Lower leg skin (tissue), 4 donors: Measurements from ENCODE around the gene KCNJ14. TPM values are rescaled to one million over a fixed set of nuclear protein-coding genes. Genes with fewer than 3 reads are reported as not detected.

Source experiments
- DNase-seq, 2 donors: peaks; one replicate each; pipeline ENCODE4 v3.0.0-alpha.2; 2019; ENCODE audit warnings: low spot score in 2 of 2
- H3K4me3 ChIP-seq: fragments of 200-600 bp; sonication (generic); 2 replicates; pipeline ENCODE4 v1.5.1; 2017; ENCODE audit warnings: mild to moderate bottlenecking, low read depth; ENCODE audit not compliant: poor library complexity, severe bottlenecking
- POLR2A ChIP-seq, 2 donors: fragments of 450-650 bp; IDR thresholded peaks; one replicate each; pipeline ENCODE4 v1.6.1; 2016 to 2017; ENCODE audit warnings: antibody characterized with exemption in 2 of 2, mild to moderate bottlenecking in 1 of 2, moderate library complexity in 1 of 2
- WGBS, 2 donors: methylation state at CpG; one replicate each; pipeline ENCODE4 v1.1.5; 2018; 5-methylcytosine and 5-hydroxymethylcytosine counted together
- intact Hi-C: fragments of 100-400 bp; cut with DNase I; formaldehyde crosslinking; loops from one replicate; pipeline ENCODE4 v1.15.0; 2023; ENCODE audit warnings: low total_unique reads
- total RNA-seq, 4 donors: library from RNA; depleted of rRNA; stranded (reverse); fragments of >200 nt; gene quantifications; one replicate each; pipeline ENCODE4 v1.1.0, GENCODE V29; 2016
- TF ChIP-seq, protein P1 (sequence below), 3 donors: fragments of 450-650 bp; IDR thresholded peaks; one replicate each; pipeline ENCODE4 v1.5.1; 2016; ENCODE audit warnings: antibody characterized with exemption in 3 of 3, mild to moderate bottlenecking in 3 of 3, moderate library complexity in 2 of 3

The KCNJ14 gene
- total RNA-seq, 4 donors from 2014 or later: 0.86 to 4.7 (median 1.4) TPM

GRCh38 chr19:48468772-48469288 is 13.5 kb downstream of the KCNJ14 start:
- DNase-seq: peak; percentile 100
- WGBS, 2 donors: 0% methylated on average over 34 to 36 of the region's 36 CpGs
- intact Hi-C loops: loop anchor here (5.0 kb wide), 1 partner anchor 833 kb away; no protein-coding TSS in a partner anchor

GRCh38 chr19:48469289-48469881 is 14.0 kb downstream of the KCNJ14 start, which contains the start of gene CYTH2:
CYTH2 (plus strand) TSS chr19:48469369; CDS start chr19:48469508, 139 bp downstream.
- peak within 1 kb of the TSS; percentile 88 for H3K4me3 ChIP-seq
- intact Hi-C loops: loop anchor here (5.0 kb wide), 1 partner anchor 833 kb away; no protein-coding TSS in a partner anchor
- DNase-seq: peak; percentile 81 to 98
- 0% methylated on average over 8 to 48 of the region's 66 CpGs for WGBS, 2 donors
- peak in 1 of 2 donors; percentile 49 for TF ChIP-seq POLR2A (IDR thresholded peaks at IDR 0.05)
- TF ChIP-seq, protein P1, sequence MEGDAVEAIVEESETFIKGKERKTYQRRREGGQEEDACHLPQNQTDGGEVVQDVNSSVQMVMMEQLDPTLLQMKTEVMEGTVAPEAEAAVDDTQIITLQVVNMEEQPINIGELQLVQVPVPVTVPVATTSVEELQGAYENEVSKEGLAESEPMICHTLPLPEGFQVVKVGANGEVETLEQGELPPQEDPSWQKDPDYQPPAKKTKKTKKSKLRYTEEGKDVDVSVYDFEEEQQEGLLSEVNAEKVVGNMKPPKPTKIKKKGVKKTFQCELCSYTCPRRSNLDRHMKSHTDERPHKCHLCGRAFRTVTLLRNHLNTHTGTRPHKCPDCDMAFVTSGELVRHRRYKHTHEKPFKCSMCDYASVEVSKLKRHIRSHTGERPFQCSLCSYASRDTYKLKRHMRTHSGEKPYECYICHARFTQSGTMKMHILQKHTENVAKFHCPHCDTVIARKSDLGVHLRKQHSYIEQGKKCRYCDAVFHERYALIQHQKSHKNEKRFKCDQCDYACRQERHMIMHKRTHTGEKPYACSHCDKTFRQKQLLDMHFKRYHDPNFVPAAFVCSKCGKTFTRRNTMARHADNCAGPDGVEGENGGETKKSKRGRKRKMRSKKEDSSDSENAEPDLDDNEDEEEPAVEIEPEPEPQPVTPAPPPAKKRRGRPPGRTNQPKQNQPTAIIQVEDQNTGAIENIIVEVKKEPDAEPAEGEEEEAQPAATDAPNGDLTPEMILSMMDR (IDR thresholded peaks at IDR 0.05): no peak

More at GRCh38 chr19:48468772-48469288, 13.5 kb downstream of the KCNJ14 start:
- TF ChIP-seq, protein P1 (IDR thresholded peaks at IDR 0.05): no peak
- TF ChIP-seq POLR2A (IDR thresholded peaks at IDR 0.05): no peak
- peak overlapping the region; percentile 88 for H3K4me3 ChIP-seq

- H3K4me3 ChIP-seq: peak overlapping the region; percentile 88
- no peak for DNase-seq
- WGBS, 2 donors: 53 to 54% methylated on average over 20 of the region's 20 CpGs
- intact Hi-C loops: loop anchor here (5.0 kb wide), 1 partner anchor 832 kb away; no protein-coding TSS in a partner anchor
- TF ChIP-seq, protein P1 (IDR thresholded peaks at IDR 0.05): no peak
- TF ChIP-seq POLR2A (IDR thresholded peaks at IDR 0.05): no peak
Observed at GRCh38 chr19:48469934-48470680, 14.7 kb downstream of the KCNJ14 start.

DNA sequence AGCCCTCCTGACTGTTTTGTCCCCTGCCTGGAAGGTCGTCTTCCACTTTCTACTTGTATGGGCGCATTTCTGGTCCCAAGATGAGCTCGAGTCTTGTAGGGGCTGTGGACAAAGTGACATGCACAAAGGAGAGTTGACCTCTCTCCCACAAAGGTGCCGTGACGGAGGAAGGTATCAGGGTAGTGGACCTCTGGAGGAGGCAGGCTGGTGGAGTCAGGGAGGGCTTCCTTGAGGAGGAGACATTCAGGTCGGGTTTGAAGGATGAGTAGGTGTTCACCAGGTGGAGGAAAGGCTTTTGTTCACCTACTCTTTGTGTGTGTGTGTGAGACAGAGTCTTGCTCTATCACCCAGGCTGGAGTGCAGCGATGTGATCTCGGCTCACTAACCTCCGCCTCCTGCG is 15.5 kb downstream of the KCNJ14 start:
- WGBS, 2 donors: 89 to 91% methylated on average over 9 to 10 of the region's 10 CpGs
- DNase-seq: no peak
- intact Hi-C loops: no loop called here
- H3K4me3 ChIP-seq: no peak overlapping the region
- no peak for TF ChIP-seq POLR2A (IDR thresholded peaks at IDR 0.05)
- TF ChIP-seq, protein P1 (IDR thresholded peaks at IDR 0.05): no peak

DNA sequence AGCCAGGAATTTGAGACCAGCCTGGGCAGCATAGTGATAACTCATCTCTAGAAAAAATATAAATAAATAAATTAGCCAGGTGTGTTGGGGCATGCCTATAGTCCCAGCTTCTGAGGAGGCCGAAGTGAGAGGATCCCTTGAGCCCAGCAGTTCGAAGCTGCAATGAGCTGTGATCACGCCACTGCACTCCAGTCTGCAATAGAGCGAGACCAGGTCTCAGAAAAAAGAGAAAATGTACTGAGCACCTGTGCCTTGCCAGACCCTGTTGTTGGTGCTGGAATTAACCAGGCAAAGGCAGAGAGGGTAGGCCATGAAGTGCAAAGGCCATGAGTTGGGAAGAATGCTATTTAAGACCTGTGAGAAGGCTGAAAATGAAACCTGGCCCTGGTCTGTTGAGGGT is 16.5 kb downstream of the KCNJ14 start:
- intact Hi-C loops: no loop called here
- 65 to 80% methylated on average over 4 of the region's 4 CpGs for WGBS, 2 donors
- H3K4me3 ChIP-seq: no peak overlapping the region
- DNase-seq: no peak
- TF ChIP-seq POLR2A (IDR thresholded peaks at IDR 0.05): no peak
- TF ChIP-seq, protein P1 (IDR thresholded peaks at IDR 0.05): no peak
